ENCODE measurements around the gene ADAMTSL2.

The ADAMTSL2 gene

GRCh38 chr9:133534346-133535291 lies at the start of gene ADAMTSL2:
TSS of gene ADAMTSL2 (plus strand) at chr9:133534704. CDS start at chr9:133536713, 2,009 bp downstream.
- DNase-seq (ENCODE audit: low spot score): peak; percentile 73

- no peak for DNase-seq (ENCODE audit: low spot score)
Observed at GRCh38 chr9:133485531-133486260, 48.8 kb upstream of the ADAMTSL2 start.

GRCh38 chr9:133487331-133487725 lies 47.2 kb upstream of the ADAMTSL2 start:
- no peak for DNase-seq (ENCODE audit: low spot score)

- no peak for DNase-seq (ENCODE audit: low spot score)
Observed at GRCh38 chr9:133488686-133489252, 45.7 kb upstream of the ADAMTSL2 start.

GRCh38 chr9:133489253-133490190 lies 45.0 kb upstream of the ADAMTSL2 start:
- DNase-seq (ENCODE audit: low spot score): no peak

GRCh38 chr9:133490201-133490681 lies 44.3 kb upstream of the ADAMTSL2 start:
- no peak for DNase-seq (ENCODE audit: low spot score)

- no peak for DNase-seq (ENCODE audit: low spot score)
Observed at GRCh38 chr9:133490865-133491655, 43.4 kb upstream of the ADAMTSL2 start.

- DNase-seq (ENCODE audit: low spot score): no peak
Observed at GRCh38 chr9:133491656-133491925, 42.9 kb upstream of the ADAMTSL2 start.

- DNase-seq (ENCODE audit: low spot score): no peak
Observed at GRCh38 chr9:133492061-133493021, 42.2 kb upstream of the ADAMTSL2 start.

GRCh38 chr9:133493428-133493827 lies 41.1 kb upstream of the ADAMTSL2 start:
- DNase-seq (ENCODE audit: low spot score): no peak

- no peak for DNase-seq (ENCODE audit: low spot score)
Observed at GRCh38 chr9:133493845-133494540, 40.5 kb upstream of the ADAMTSL2 start.

- no peak for DNase-seq (ENCODE audit: low spot score)
Observed at GRCh38 chr9:133494636-133495326, 39.7 kb upstream of the ADAMTSL2 start.

GRCh38 chr9:133495327-133496293 lies 38.9 kb upstream of the ADAMTSL2 start:
- no peak for DNase-seq (ENCODE audit: low spot score)

GRCh38 chr9:133496861-133497842 lies 37.4 kb upstream of the ADAMTSL2 start:
- DNase-seq (ENCODE audit: low spot score): no peak

- DNase-seq (ENCODE audit: low spot score): no peak
Observed at GRCh38 chr9:133499132-133499891, 35.2 kb upstream of the ADAMTSL2 start.

Data from Ammon's horn (tissue), 1 donor.